ENCODE measurements around the gene SURF2.

Gene SURF2

GRCh38 chr9:133354766-133355165 lies 1.6 kb upstream of the SURF2 start:
- no peak for DNase-seq (ENCODE audit: low spot score)

GRCh38 chr9:133355881-133356357 lies 431 bp upstream of the SURF2 start:
- DNase-seq (ENCODE audit: low spot score), result no peak

- no peak for DNase-seq (ENCODE audit: low spot score)
Observed at GRCh38 chr9:133357656-133358055, 1.3 kb downstream of the SURF2 start.

GRCh38 chr9:133359399-133360175 lies 3.2 kb downstream of the SURF2 start:
- no peak for DNase-seq (ENCODE audit: low spot score)

- no peak for DNase-seq (ENCODE audit: low spot score)
Observed at GRCh38 chr9:133360400-133361393, 4.3 kb downstream of the SURF2 start.

- DNase-seq (ENCODE audit: low spot score), result no peak
Observed at GRCh38 chr9:133361507-133362092, 5.2 kb downstream of the SURF2 start.

GRCh38 chr9:133362359-133363044 lies 6.2 kb downstream of the SURF2 start:
- no peak for DNase-seq (ENCODE audit: low spot score)

GRCh38 chr9:133366435-133366834 lies 10.1 kb downstream of the SURF2 start:
- no peak for DNase-seq (ENCODE audit: low spot score)

- no peak for DNase-seq (ENCODE audit: low spot score)
Observed at GRCh38 chr9:133367221-133367620, 10.9 kb downstream of the SURF2 start.

GRCh38 chr9:133367778-133368177 lies 11.4 kb downstream of the SURF2 start:
- DNase-seq (ENCODE audit: low spot score), result no peak

GRCh38 chr9:133368249-133368881 lies 12.0 kb downstream of the SURF2 start:
- DNase-seq (ENCODE audit: low spot score), result no peak

GRCh38 chr9:133369422-133369821 lies 13.1 kb downstream of the SURF2 start:
- DNase-seq (ENCODE audit: low spot score), result no peak

GRCh38 chr9:133369933-133370332 lies 13.6 kb downstream of the SURF2 start:
- DNase-seq (ENCODE audit: low spot score), result no peak

GRCh38 chr9:133370685-133371084 lies 14.3 kb downstream of the SURF2 start:
- DNase-seq (ENCODE audit: low spot score), result peak; percentile 69

- peak; percentile 88 for DNase-seq (ENCODE audit: low spot score)
Observed at GRCh38 chr9:133371261-133371711, 14.9 kb downstream of the SURF2 start.

GRCh38 chr9:133372144-133372543 lies 15.8 kb downstream of the SURF2 start:
- DNase-seq (ENCODE audit: low spot score), result no peak

GRCh38 chr9:133374612-133375115 lies 18.3 kb downstream of the SURF2 start:
- peak; percentile 57 for DNase-seq (ENCODE audit: low spot score)

- no peak for DNase-seq (ENCODE audit: low spot score)
Observed at GRCh38 chr9:133375116-133375723, 18.9 kb downstream of the SURF2 start.

GRCh38 chr9:133375724-133376654 lies 19.6 kb downstream of the SURF2 start, which contains the start of the genes STKLD1 and SURF4:
Gene STKLD1, plus strand, starts transcription at chr9:133376366. Its CDS starts 108 bp downstream, at chr9:133376474.
Gene SURF4, minus strand, starts transcription at chr9:133376060. Its CDS starts 91 bp downstream, at chr9:133375969.
- peak; percentile 95 for DNase-seq (ENCODE audit: low spot score)

All from activated CD4-positive, alpha-beta T cell treated with anti-CD3 and anti-CD28 coated beads, Interleukin-2, Interleukin-4, amounts not matched to agents 100 ng/mL and 50 ng/mL, durations not matched to agents 16 hours and 8 hours (primary cell).